GM12891 (cell line): Measurements from ENCODE around the gene ALB.

Experiments used
- POLR2A ChIP-seq: IDR thresholded peaks from 2 replicates; pipeline ENCODE4 v1.6.1; 2011; ENCODE audit warnings: low read depth, low read length, control low read depth
- TAF1 ChIP-seq: IDR thresholded peaks from 2 replicates; pipeline ENCODE4 v1.6.1; 2011; ENCODE audit warnings: low read depth, low read length, control low read depth

- TF ChIP-seq TAF1 (no peak), POLR2A (no peak)
These were observed 66.6 kb downstream of the ALB start for GRCh38 chr4:73470728-73471127.
